HFFc6 (cell line): ENCODE results near the gene YPEL1. TPM values are rescaled to one million over a fixed set of nuclear protein-coding genes. Genes with fewer than 3 reads are reported as not detected.
"Not testable (repeated sequence)": the region's sequence is repeated elsewhere in the genome, so short reads cannot be mapped to it uniquely, and the experiment has no call there.

Experiments
- DNase-seq: peaks from one replicate; pipeline ENCODE4 v3.0.0-alpha.2; 2018
- H3K27ac Mint-ChIP-seq: 2 replicates; pipeline ENCODE4 v1.8.0; 2020; ENCODE audit warnings: mild to moderate bottlenecking, mixed read lengths
- H3K27me3 Mint-ChIP-seq: 2 replicates; pipeline ENCODE4 v1.8.0; 2021; ENCODE audit warnings: mild to moderate bottlenecking, moderate library complexity, mixed read lengths; ENCODE audit not compliant: insufficient read depth
- H3K36me3 Mint-ChIP-seq: 2 replicates; pipeline ENCODE4 v1.8.0; 2021; ENCODE audit warnings: low read depth, mixed read lengths
- H3K4me1 Mint-ChIP-seq: 2 replicates; pipeline ENCODE4 v1.8.0; 2020; ENCODE audit warnings: low read depth, mixed read lengths
- H3K4me3 Mint-ChIP-seq: 2 replicates; pipeline ENCODE4 v1.8.0; 2020; ENCODE audit warnings: mild to moderate bottlenecking, moderate library complexity, mixed read lengths
- H3K9me3 Mint-ChIP-seq: 2 replicates; pipeline ENCODE4 v1.8.0; 2020; ENCODE audit warnings: mild to moderate bottlenecking, mixed read lengths
- total RNA-seq, 6 experiments: library from RNA; stranded (reverse); fragmentation: NEBNext Ultra II Directional; extraction: Animal tissue kit (Norgen Biotek cat#: 25700); gene quantifications; 2 replicates in 1 of 6; 3 replicates in 5 of 6; pipeline ENCODE4 v1.2.3, GENCODE V29; 2021
- TF ChIP-seq, protein P1 (sequence below): fragments of 200-600 bp; sonication (generic); IDR thresholded peaks from 2 replicates; pipeline ENCODE4 v1.5.0; 2021; ENCODE audit warnings: antibody characterized with exemption, mild to moderate bottlenecking

Gene YPEL1
- total RNA-seq, 6 experiments from 2014 or later = 0.17 to 0.38 (median 0.20) TPM; not detected in 1

DNA sequence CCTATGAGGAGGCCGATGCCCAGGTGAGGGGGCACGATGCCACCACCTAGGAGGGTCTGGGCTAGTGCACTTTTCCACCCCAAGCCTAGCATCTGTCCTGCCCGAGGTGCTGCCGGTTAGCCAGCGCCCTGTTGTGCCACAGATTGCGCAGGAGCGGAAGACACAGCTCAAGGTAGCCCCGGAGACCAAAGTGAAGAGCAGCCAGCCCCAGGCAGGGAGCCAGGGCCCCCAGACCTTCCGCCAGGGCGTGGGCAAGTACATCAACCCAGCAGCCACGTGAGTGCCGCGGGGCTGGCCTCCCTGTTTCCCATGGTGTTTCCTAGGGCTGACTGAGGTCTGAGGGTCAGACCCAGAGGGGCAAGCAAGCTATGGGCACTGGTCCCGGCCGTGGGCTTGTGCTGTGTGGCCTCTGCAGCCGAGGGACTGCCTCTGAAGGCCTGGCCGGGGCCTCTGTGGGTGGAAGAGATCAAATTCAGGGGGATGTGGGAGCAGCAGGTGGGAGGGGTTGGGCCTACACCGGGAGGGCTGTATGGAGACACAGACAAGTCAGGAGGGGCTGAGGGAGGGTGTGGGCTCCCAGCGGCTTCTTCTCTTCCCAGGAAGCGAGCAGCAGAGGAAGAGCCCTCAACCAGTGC lies 40.7 kb downstream of the YPEL1 start:
- peaks cover 23% of the 10 kb centered on the region for H3K4me1 Mint-ChIP-seq
- no peaks in the 10 kb centered on the region for H3K36me3 Mint-ChIP-seq
- no peak overlapping the region for H3K27ac Mint-ChIP-seq
- no peaks in the 10 kb centered on the region for H3K9me3 Mint-ChIP-seq
- peaks cover 2% of the 10 kb centered on the region for H3K27me3 Mint-ChIP-seq
- no peak for DNase-seq
- no peak overlapping the region for H3K4me3 Mint-ChIP-seq
- TF ChIP-seq, protein P1, sequence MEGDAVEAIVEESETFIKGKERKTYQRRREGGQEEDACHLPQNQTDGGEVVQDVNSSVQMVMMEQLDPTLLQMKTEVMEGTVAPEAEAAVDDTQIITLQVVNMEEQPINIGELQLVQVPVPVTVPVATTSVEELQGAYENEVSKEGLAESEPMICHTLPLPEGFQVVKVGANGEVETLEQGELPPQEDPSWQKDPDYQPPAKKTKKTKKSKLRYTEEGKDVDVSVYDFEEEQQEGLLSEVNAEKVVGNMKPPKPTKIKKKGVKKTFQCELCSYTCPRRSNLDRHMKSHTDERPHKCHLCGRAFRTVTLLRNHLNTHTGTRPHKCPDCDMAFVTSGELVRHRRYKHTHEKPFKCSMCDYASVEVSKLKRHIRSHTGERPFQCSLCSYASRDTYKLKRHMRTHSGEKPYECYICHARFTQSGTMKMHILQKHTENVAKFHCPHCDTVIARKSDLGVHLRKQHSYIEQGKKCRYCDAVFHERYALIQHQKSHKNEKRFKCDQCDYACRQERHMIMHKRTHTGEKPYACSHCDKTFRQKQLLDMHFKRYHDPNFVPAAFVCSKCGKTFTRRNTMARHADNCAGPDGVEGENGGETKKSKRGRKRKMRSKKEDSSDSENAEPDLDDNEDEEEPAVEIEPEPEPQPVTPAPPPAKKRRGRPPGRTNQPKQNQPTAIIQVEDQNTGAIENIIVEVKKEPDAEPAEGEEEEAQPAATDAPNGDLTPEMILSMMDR = no peak

DNA sequence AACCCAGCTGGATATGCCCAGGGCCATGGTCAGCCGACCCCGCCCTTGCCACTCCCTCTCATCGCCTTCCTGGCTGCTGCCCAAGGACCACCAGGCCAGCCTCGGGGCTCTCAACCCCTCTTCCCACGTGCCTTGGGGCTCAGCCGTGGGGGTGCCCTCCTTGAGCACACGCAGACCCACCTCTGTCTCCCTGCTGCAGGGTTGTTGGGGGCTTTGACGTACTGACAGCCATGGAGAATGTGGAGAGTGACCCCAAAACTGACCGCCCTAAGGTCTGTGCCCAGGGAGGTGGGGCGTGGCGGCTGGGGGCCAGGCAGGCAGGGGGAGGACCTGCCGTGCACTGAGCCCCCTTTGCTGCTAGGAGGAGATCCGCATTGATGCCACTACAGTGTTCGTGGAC lies 41.2 kb downstream of the YPEL1 start:
- no peaks in the 10 kb centered on the region for H3K9me3 Mint-ChIP-seq
- TF ChIP-seq, protein P1 = no peak
- no peak overlapping the region for H3K4me3 Mint-ChIP-seq
- no peaks in the 10 kb centered on the region; the same call in 1 of the 2 replicates for H3K36me3 Mint-ChIP-seq
- peaks cover 2% of the 10 kb centered on the region for H3K27me3 Mint-ChIP-seq
- DNase-seq = no peak
- peaks cover 23% of the 10 kb centered on the region for H3K4me1 Mint-ChIP-seq
- no peak overlapping the region for H3K27ac Mint-ChIP-seq

DNA sequence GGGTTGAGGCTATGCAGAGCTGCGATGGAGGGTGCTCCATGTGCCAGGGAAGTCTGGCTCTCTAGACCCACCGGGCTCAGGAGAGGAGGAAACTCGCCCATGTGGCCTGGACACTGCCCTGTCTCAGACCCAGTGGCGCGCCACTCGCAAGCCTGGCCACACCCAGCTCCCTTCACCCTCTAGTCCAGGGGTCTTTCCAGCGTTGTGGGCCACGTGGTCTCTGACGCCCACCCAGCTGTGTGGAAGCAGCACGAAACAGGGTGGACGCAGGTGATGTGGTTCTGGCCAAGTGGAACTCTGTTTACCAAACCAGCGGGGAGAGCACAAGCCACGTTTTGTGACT lies 41.6 kb downstream of the YPEL1 start:
- no peak for DNase-seq

DNA sequence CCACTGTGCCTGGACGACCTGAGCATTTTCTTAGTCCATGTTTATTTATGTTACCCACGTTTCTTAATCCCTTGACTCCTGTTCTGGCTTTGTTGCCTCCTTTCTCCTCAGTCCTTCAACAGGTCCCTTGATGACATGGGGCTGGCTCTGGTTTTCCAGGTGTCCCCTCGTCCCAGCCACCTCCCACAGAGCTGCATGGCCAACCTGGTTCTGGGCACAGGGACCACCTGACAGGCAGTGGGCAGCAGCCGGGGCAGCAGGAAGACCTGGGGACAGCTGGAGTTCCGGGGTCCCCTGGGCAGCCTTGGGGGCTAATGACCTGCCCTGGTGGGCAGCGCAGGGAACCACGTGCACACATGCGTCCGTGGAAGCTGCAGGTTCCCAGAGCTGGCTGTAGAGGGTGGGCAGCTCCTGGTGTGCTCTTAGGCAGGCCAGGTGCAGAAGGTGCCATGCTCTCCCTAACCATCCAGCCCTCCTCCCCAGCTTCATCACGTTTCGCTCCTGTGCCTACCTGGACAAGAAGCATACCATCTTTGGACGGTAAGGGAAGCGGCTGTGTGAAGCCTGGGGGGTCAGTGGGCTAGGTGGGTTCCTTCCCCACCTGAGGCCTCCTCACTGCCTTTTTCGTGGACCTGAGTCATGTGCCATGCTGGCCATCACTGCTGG lies 42.1 kb downstream of the YPEL1 start:
- Mint-ChIP-seq H3K4me3 (no peak overlapping the region), H3K27me3 (peaks cover 2% of the 10 kb centered on the region), H3K36me3 (no peaks in the 10 kb centered on the region; the same call in 1 of the 2 replicates), H3K27ac (no peak overlapping the region), H3K9me3 (no peaks in the 10 kb centered on the region), H3K4me1 (peaks cover 17% of the 10 kb centered on the region)
- TF ChIP-seq, protein P1 = no peak
- DNase-seq = no peak

More for the DNA sequence above, 41.6 kb downstream of the YPEL1 start:
- H3K27me3 Mint-ChIP-seq = peaks cover 2% of the 10 kb centered on the region
- peaks cover 23% of the 10 kb centered on the region for H3K4me1 Mint-ChIP-seq
- TF ChIP-seq, protein P1 = no peak
- no peak overlapping the region for H3K27ac Mint-ChIP-seq
- H3K36me3 Mint-ChIP-seq = no peaks in the 10 kb centered on the region; the same call in 1 of the 2 replicates
- no peaks in the 10 kb centered on the region for H3K9me3 Mint-ChIP-seq
- H3K4me3 Mint-ChIP-seq = no peak overlapping the region

DNA sequence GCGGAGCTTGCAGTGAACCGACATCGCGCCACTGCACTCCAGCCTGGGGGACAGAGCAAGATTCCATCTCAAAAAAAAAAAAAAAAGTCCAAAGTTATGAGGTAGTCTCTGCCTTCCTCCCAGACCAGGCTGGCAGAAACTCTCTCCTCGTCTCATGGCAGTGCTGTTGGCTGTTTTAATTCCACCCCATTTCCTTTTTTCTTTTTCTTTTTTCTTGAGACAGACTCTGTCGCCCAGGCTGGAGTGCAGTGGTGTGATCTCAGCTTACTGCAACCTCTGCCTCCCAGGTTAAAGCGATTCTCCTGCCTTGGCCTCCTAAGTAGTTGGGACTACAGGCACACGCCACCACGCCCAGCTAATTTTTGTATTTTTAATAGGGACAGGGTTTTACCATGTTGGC lies 42.7 kb downstream of the YPEL1 start:
- DNase-seq, H3K4me3 Mint-ChIP-seq, H3K36me3 Mint-ChIP-seq, H3K27ac Mint-ChIP-seq, H3K9me3 Mint-ChIP-seq, H3K27me3 Mint-ChIP-seq: not testable (repeated sequence)
- peaks cover 11% of the 10 kb centered on the region for H3K4me1 Mint-ChIP-seq

DNA sequence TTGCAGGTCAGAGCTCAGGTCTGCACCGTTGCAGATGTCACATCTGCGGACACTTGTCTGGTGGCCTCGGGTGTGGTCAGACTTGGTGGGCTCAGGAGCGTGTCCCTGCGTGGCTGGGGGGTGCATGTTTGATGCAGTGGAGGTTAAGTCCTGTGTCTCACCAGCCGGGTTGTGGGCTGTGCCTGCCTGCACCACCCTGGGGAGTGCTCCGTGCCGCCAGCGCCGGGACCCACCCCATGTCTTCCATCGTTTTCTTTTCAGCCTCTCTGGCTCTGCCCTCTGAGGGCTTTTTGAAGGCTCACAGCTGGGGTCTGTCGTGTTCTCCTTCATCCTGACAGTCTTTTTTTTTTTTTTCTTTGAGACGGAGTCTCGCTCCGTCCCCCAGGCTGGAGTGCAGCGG lies 43.8 kb downstream of the YPEL1 start:
- peaks cover under 1% of the 10 kb centered on the region; the same call in 1 of the 2 replicates for H3K4me1 Mint-ChIP-seq
- H3K36me3 Mint-ChIP-seq = no peaks in the 10 kb centered on the region; the same call in 1 of the 2 replicates
- H3K9me3 Mint-ChIP-seq = no peaks in the 10 kb centered on the region
- TF ChIP-seq, protein P1 = no peak
- H3K27me3 Mint-ChIP-seq = peaks cover 2% of the 10 kb centered on the region
- DNase-seq = no peak
- no peak overlapping the region for H3K4me3 Mint-ChIP-seq
- no peak overlapping the region for H3K27ac Mint-ChIP-seq
